GM20000 (cell line): ENCODE results near the gene ARHGAP26.

Source experiments
- DNase-seq: peaks from one replicate; pipeline ENCODE4 v3.0.0; 2012; ENCODE audit warnings: low spot score
- CTCF ChIP-seq: IDR thresholded peaks from 2 replicates; pipeline ENCODE4 v1.5.1; 2012; ENCODE audit warnings: mild to moderate bottlenecking, control low read depth; ENCODE audit errors: extremely low read depth, missing control alignments

The ARHGAP26 gene

GRCh38 chr5:142863856-142864255, 93.7 kb downstream of the ARHGAP26 start:
- no peak for DNase-seq
- TF ChIP-seq CTCF = no peak

DNA sequence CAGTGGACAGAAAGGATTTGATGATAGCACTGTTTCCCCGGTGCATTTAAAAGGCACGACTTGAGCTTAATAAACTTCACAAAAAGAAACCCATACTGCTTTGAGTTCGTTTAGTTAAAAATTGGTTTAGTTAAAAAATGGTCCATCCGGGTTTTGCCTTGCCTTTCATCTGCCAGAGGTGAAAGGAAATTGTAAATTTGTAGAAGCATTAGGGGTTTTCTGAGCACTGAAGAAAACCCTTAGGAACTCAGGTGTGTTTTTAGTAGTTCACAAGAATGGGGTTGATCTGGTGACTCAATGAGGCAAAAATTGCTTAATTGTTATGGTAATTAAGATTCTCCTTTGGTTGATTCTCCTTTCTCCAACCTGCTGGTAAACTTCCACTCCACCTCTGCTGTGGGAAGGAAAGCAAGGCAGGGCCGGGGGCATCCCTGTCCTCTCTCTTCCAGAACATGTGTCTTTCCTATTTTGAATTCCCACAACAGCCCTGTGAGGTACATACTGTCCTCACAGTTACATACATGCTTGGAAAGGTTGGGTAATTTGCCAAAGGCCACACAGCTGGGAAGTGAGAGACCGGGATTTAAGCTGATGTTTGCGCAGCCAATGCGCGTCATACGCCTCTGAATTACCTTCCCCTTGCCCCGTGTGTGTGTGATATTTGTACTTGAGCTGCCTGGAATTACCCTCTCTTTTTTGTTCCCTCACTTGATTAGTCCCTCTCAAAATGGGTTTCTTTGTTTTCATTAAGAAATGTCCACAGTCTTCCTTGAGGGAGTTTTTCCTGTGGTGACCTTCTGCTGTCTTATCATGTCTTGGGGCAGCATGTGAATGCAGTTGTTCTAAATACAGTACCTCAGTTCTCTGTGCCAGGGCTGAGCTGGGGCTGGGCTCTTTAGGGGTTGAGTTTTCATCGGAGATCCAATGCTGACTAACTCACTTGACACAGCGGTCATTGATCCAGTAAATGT, 94.4 kb downstream of the ARHGAP26 start:
- DNase-seq = no peak
- TF ChIP-seq CTCF = no peak

DNA sequence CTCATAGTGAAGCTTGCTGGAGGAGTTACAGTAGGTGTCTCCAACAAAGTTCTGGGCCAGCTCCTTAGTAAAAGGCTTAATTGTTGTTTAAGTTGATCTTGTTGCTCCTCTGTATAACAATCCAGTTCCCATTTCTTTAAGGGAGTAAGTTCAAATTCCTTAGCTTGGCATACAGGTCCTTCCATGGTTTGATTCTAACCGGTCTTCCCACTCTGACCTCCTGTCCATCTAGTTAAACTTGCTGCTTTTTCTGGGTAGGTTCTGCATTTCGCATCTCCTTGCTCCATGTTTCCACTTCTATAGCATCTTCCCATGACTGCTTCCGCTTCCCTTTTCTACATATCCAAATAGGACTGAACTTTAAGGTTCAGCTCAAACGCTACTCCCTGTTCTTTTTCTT, 95.5 kb downstream of the ARHGAP26 start:
- no peak for TF ChIP-seq CTCF
- no peak for DNase-seq

DNA sequence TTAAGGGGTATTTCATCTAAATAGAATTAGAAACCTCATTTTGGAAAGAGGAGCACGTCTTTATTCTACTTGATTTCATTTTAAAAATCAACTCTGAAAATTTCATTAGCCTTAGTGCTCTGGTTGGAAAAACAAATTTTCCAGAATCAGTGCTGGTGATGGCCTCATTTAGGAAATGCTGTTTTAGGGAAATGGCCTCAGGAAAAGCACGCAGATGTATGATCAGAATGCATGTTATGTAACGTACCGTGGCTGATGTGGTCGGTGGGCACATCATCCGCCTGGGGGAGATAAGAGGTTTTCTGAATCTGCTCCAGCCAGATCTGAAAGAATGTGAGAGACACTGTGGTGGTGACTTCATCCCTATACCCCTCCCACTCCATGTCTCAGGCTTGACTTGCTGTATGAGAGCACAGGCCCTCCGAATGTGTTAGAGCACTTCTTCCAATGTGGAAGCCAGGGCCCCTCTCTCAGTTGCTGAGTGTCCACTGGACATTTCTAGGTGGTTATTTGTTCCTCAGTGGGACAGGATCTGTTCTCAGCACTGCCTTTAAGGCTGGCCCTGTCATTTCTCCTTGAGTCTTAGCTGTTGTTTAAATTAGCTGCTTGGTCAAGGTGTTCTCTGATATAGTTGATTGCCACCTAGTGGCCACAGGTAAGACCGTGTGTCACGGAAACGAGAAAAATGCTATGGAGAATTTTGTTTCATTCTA, 96.5 kb downstream of the ARHGAP26 start:
- TF ChIP-seq CTCF = peak; percentile 69
- peak; percentile 68 for DNase-seq

GRCh38 chr5:142869886-142870285, 99.7 kb downstream of the ARHGAP26 start:
- TF ChIP-seq CTCF = no peak
- DNase-seq = no peak

GRCh38 chr5:142870532-142871362, 100.6 kb downstream of the ARHGAP26 start:
- no peak for TF ChIP-seq CTCF
- no peak for DNase-seq
